ENCODE results near the gene ANAPC7. TPM values are rescaled to one million over a fixed set of nuclear protein-coding genes. Genes with fewer than 3 reads are reported as not detected.

ANAPC7 gene
- total RNA-seq, 1 experiment from 2014 or later = 85.8 TPM

GRCh38 chr12:110366321-110367142 is 37.0 kb downstream of the ANAPC7 start:
- Histone ChIP-seq H3K27me3 (ENCODE audit: control insufficient read depth, insufficient read depth, low read length) (no peaks in the 10 kb centered on the region), H3K4me1 (ENCODE audit: control insufficient read depth, insufficient read depth, low read length) (no peaks in the 10 kb centered on the region), H3K36me3 (ENCODE audit: control insufficient read depth, insufficient read depth, low read length) (no peaks in the 10 kb centered on the region), H3K27ac (ENCODE audit: low read length) (no peak overlapping the region), H3K4me3 (ENCODE audit: low read depth in 2 of 2, low read length in 2 of 2) (no peak overlapping the region), H3K9me3 (ENCODE audit: control insufficient read depth, insufficient read depth, low read depth, low read length) (no peaks in the 10 kb centered on the region)
- ChIA-PET CTCF (no interaction called here), POLR2A (interaction anchor here (0.5 kb wide), 1 partner anchor 253 kb away, joined by 5 read pairs; no protein-coding TSS in a partner anchor)
- TF ChIP-seq SIN3A (IDR thresholded peaks at IDR 0.05; ENCODE audit: borderline replicate concordance, insufficient read depth, low read depth, low read length) = no peak
- TF ChIP-seq POLR2AphosphoS5 (IDR thresholded peaks at IDR 0.05; ENCODE audit: low read depth, low read length) = no peak
- TF ChIP-seq TCF7L2 (IDR thresholded peaks at IDR 0.05; ENCODE audit: low read depth, low read length) = no peak
- no peak for TF ChIP-seq CTCF (IDR thresholded peaks at IDR 0.05)
- TF ChIP-seq REST (IDR thresholded peaks at IDR 0.05; ENCODE audit: insufficient read depth in 1 of 2, low read depth in 2 of 2, low read length in 1 of 2) = no peak
- no TSS peak for BruUV-seq (replicated peaks)
- no peak for DNase-seq (ENCODE audit: low read depth, low spot score)
- in situ Hi-C loops (cut with HindIII; ENCODE audit: low pct_unique_long_range_greater_than_20kb, low sequenced_read_pairs) (no loop called here), intact Hi-C loops (cut with micrococcal nuclease; ENCODE audit: unreplicated experiment) (no loop called here)
- ATAC-seq = no peak

GRCh38 chr12:110365489-110366320 is 37.8 kb downstream of the ANAPC7 start:
- no peak for ATAC-seq
- intact Hi-C loops (cut with micrococcal nuclease; ENCODE audit: unreplicated experiment) (no loop called here), in situ Hi-C loops (cut with HindIII; ENCODE audit: low pct_unique_long_range_greater_than_20kb, low sequenced_read_pairs) (no loop called here)
- CTCF ChIA-PET = no interaction called here
- H3K4me1 ChIP-seq (ENCODE audit: control insufficient read depth, insufficient read depth, low read length) = no peaks in the 10 kb centered on the region
- H3K9me3 ChIP-seq (ENCODE audit: control insufficient read depth, insufficient read depth, low read depth, low read length) = no peaks in the 10 kb centered on the region
- BruUV-seq (replicated peaks) = no TSS peak
- DNase-seq (ENCODE audit: low read depth, low spot score) = no peak
- H3K4me3 ChIP-seq (ENCODE audit: low read depth in 2 of 2, low read length in 2 of 2) = no peak overlapping the region
- no peaks in the 10 kb centered on the region for H3K36me3 ChIP-seq (ENCODE audit: control insufficient read depth, insufficient read depth, low read length)
- H3K27me3 ChIP-seq (ENCODE audit: control insufficient read depth, insufficient read depth, low read length) = no peaks in the 10 kb centered on the region
- no peak overlapping the region for H3K27ac ChIP-seq (ENCODE audit: low read length)
- TF ChIP-seq POLR2AphosphoS5 (IDR thresholded peaks at IDR 0.05; ENCODE audit: low read depth, low read length) (no peak), REST (IDR thresholded peaks at IDR 0.05; ENCODE audit: insufficient read depth in 1 of 2, low read depth in 2 of 2, low read length in 1 of 2) (no peak), SIN3A (IDR thresholded peaks at IDR 0.05; ENCODE audit: borderline replicate concordance, insufficient read depth, low read depth, low read length) (no peak), TCF7L2 (IDR thresholded peaks at IDR 0.05; ENCODE audit: low read depth, low read length) (no peak), CTCF (IDR thresholded peaks at IDR 0.05) (no peak)
- POLR2A ChIA-PET = interaction anchor here (0.5 kb wide), 1 partner anchor 252 kb away, joined by 5 read pairs; no protein-coding TSS in a partner anchor

Measured in Panc1 (cell line).